GM12892 (cell line): ENCODE results near the gene LIMA1.
"Not testable (repeated sequence)": the region's sequence is repeated elsewhere in the genome, so short reads cannot be mapped to it uniquely, and the experiment has no call there.

Experiments used
- DNase-seq: peaks from one replicate; pipeline ENCODE4 v3.0.0; 2011; ENCODE audit not compliant: insufficient read length
- FAIRE-seq: peaks from 2 replicates; lab custom pipeline; 2011; peaks lifted over from hg19 to GRCh38; lab: Jason Lieb, UNC
- POLR2A ChIP-seq: IDR thresholded peaks from 2 replicates; pipeline ENCODE4 v1.6.1; 2011; ENCODE audit warnings: low read depth, low read length, control low read depth
- POLR2AphosphoS5 ChIP-seq: IDR thresholded peaks from 2 replicates; pipeline ENCODE4 v1.6.1; 2011; ENCODE audit warnings: low read depth, low read length, control low read depth
- TAF1 ChIP-seq: IDR thresholded peaks from 2 replicates; pipeline ENCODE4 v1.6.1; 2011; ENCODE audit warnings: low read depth, mild to moderate bottlenecking, control low read depth, low read length, borderline replicate concordance

The LIMA1 gene

GRCh38 chr12:50220363-50220995 lies 62.8 kb downstream of the LIMA1 start:
- TF ChIP-seq POLR2AphosphoS5, result no peak
- FAIRE-seq (peak; percentile 70), DNase-seq (peak; percentile 31)

GRCh38 chr12:50219544-50219943 lies 63.8 kb downstream of the LIMA1 start:
- no peak for TF ChIP-seq POLR2A
- TF ChIP-seq TAF1, result no peak
- no peak for TF ChIP-seq POLR2AphosphoS5
- no peak for FAIRE-seq
- DNase-seq, result no peak

GRCh38 chr12:50219001-50219400 lies 64.3 kb downstream of the LIMA1 start:
- not testable (repeated sequence) for FAIRE-seq, DNase-seq

GRCh38 chr12:50218386-50218785 lies 64.9 kb downstream of the LIMA1 start:
- DNase-seq, result no peak
- FAIRE-seq, result no peak
- no peak for TF ChIP-seq TAF1
- no peak for TF ChIP-seq POLR2A
- no peak for TF ChIP-seq POLR2AphosphoS5

- FAIRE-seq (no peak), DNase-seq (no peak)
- TF ChIP-seq POLR2AphosphoS5 (no peak), POLR2A (no peak), TAF1 (no peak)
Observed at GRCh38 chr12:50217202-50217601, 66.1 kb downstream of the LIMA1 start.

- no peak for TF ChIP-seq POLR2A
- TF ChIP-seq TAF1, result no peak
- TF ChIP-seq POLR2AphosphoS5, result no peak
- FAIRE-seq (no peak), DNase-seq (no peak)
Observed at GRCh38 chr12:50215033-50215432, 68.3 kb downstream of the LIMA1 start.

GRCh38 chr12:50214018-50214417 lies 69.3 kb downstream of the LIMA1 start:
- no peak for FAIRE-seq
- no peak for TF ChIP-seq POLR2A
- no peak for TF ChIP-seq POLR2AphosphoS5
- TF ChIP-seq TAF1, result no peak
- DNase-seq, result no peak

- peak; percentile 5 for FAIRE-seq
- no peak for DNase-seq
- TF ChIP-seq POLR2AphosphoS5 (no peak), TAF1 (no peak), POLR2A (no peak)
Observed at GRCh38 chr12:50213439-50213838, 69.9 kb downstream of the LIMA1 start.

GRCh38 chr12:50212071-50212467 lies 71.3 kb downstream of the LIMA1 start:
- TF ChIP-seq POLR2A (no peak), TAF1 (no peak), POLR2AphosphoS5 (no peak)
- FAIRE-seq (no peak), DNase-seq (no peak)

- FAIRE-seq (no peak), DNase-seq (no peak)
- no peak for TF ChIP-seq POLR2A
- no peak for TF ChIP-seq TAF1
- no peak for TF ChIP-seq POLR2AphosphoS5
Observed at GRCh38 chr12:50211392-50212070, 71.8 kb downstream of the LIMA1 start.

GRCh38 chr12:50207424-50207823 lies 75.9 kb downstream of the LIMA1 start:
- DNase-seq (no peak), FAIRE-seq (no peak)
- TF ChIP-seq POLR2AphosphoS5 (no peak), POLR2A (no peak), TAF1 (no peak)

- FAIRE-seq, result no peak
Observed at GRCh38 chr12:50205648-50206047, 77.7 kb downstream of the LIMA1 start.

More at GRCh38 chr12:50205648-50206047, 77.7 kb downstream of the LIMA1 start:
- no peak for TF ChIP-seq POLR2AphosphoS5
- no peak for TF ChIP-seq POLR2A
- no peak for DNase-seq
